ENCODE measurements around the gene AVPR1B.

The AVPR1B gene, protein sequence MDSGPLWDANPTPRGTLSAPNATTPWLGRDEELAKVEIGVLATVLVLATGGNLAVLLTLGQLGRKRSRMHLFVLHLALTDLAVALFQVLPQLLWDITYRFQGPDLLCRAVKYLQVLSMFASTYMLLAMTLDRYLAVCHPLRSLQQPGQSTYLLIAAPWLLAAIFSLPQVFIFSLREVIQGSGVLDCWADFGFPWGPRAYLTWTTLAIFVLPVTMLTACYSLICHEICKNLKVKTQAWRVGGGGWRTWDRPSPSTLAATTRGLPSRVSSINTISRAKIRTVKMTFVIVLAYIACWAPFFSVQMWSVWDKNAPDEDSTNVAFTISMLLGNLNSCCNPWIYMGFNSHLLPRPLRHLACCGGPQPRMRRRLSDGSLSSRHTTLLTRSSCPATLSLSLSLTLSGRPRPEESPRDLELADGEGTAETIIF

DNA sequence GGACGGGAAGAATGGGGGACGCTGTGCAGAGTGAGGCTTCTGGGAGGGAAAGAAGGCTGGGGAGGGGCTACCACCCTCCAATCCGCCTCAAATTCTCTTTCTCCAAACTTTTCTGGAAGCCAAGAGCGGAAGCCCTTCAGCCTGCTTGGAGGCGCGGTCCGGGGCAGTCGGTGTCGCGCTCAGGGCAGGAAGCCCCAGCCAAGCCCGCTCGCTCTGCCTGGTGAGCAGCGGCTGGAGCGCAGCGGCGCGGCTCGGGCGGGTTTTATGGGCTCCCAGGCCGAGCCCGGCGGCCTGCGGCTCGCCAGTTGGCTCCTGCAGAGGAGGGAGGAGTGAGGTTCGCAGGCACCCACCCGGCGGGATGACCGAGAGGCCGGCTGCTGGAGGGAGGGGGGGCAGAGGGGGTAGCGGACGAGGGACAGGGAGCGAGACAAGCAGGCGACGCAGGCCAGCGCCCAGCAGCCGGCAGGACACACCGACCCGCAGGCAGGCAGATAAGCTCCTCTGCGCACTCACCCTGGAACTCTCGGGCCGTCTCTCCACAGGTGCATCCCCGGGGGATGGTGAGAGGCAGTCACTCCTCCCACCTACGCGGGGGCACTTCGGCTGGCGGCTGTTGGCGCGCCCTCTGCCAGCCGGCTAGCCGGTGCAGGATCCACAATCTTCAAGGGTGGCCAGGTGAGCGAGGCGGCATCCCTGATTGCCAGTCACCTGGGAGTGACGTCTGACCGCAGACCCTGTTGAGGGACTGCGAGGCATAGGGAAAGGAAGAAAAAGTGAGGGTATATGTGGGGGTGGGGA, at the start of gene AVPR1B:
TSS of gene AVPR1B (minus strand) at position 238 of the 798 bp plus-strand sequence. CDS start 498 bp downstream, outside the sequence.
- no peak for DNase-seq

DNA sequence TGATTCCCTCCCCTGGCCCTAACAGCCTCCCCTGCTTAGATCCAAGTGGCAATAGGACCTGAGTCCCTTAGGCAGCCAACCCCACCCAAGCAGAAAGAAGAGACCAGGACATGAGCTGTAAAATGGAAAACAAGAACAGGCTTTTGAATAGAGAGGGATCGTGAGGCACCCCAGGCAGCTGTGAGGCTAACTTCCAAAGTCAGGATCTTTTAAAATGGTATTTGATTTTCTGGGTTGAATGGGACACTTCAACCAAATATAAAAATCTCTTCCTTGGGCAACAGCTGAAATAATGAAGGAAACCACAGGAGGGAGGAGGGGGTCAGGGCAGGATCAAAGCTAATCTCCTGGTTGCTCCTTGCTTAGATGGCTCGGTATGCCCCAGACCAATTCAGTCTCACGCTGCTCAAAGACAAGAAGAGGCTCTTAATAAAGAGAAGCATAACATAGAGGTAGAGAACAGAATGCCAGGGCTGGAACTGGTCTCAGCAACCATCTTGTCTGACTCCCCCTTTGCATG, 28.6 kb upstream of the AVPR1B start:
- no peak for DNase-seq

DNA sequence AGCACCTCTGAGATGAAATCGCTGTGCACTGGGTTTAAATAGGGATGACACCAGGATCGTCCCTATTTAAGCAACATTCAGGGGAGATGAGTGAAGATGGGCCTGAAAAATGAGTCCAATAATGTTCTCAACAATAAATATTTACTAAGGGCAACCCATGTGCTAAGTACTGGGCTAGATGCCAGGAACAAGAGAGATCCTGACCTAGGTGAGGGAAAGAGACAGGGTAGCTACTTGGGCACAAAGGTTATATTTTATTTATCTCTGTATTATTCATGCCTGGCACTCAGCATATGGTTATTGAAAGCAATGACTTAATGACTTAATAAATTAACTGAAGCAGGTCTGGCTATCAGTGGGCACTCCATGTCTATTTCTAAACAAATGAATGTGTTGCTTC, 27.4 kb upstream of the AVPR1B start:
- no peak for DNase-seq

DNA sequence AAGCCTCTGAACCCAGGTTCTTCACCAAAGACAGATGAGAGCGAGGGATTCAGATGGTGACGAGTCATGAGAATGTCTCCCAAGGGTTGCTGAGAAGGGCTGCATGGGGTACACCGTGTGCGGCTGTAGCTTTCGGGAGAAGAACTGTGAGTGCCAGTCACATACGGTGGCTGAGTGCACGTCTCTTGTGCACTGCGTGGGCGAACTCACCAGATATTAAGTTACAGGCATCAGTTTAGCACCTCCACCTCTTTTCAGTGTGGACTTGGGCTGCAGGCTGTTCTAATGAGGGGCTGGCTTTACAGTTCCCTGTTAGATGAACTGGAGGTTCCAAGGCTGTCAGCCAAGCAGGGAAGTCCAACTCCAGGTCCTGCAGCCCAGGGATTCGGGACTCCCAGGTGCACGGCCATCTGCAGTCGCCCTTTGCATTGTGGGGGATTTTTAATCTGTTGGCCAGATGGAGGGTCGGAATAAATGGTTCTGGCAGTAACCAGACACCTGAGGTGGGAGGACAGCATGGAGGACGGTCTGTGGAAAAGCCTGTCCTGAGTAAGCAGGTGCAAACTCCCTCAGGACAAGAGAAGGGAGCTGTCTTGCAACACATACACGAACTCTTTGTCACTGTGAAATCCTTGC, 26.5 kb upstream of the AVPR1B start:
- DNase-seq: no peak

DNA sequence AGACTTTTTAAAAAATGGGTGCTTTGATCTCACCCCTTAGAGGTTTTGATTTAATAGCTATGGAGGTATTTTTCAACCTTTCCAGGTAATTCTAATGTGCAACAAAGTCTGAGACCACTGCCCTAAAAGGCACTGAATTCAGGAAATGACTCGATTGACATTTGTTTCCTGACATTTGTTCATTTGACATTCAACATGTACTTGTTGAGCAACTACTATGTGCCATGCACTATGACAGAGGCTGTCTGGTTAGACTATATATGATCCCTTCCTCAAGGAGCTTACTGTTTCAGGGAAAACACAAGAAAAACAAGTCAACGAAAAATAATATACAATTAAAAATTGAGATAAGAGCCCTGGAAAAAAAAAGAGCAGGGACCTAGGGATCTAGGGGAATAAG, 25.6 kb upstream of the AVPR1B start:
- no peak for DNase-seq

DNA sequence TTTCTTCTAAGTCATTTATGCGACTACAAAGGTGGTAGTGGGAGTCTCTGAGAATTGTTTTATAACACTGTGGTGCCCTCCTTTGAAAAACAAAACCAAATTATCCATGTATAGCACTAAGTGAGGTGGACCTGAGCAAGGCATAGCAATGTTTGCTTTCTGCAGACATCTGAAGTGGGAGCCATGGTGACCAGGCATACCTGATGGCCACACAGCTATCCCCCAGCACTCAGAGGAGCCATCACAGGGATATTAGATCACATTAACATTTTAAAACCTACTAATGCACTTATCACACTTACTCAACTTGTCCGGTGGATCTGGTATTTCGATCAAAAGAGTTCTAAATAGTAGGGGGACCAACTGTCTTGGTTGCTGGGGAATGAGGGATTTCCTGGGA, 24.8 kb upstream of the AVPR1B start:
- DNase-seq: no peak

DNA sequence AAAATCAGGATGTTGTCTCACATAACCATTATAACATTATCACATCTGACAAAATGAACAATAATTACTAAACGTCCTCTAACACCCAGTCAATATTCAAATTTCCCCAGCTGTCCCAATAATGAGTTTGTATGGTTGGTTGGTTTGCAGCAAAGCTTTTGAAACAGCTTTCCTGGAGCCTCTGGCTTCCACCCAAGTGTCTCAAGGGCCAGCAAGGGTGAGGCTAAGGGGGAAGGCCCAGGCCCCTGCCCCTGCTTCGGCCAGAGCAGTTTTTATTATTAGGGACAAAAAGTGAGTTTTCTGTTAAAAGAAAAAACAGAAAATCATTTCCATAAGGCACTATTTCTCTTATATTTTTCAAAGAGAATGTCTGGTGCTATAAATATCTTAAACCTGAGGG, 19.1 kb upstream of the AVPR1B start:
- DNase-seq: no peak

DNA sequence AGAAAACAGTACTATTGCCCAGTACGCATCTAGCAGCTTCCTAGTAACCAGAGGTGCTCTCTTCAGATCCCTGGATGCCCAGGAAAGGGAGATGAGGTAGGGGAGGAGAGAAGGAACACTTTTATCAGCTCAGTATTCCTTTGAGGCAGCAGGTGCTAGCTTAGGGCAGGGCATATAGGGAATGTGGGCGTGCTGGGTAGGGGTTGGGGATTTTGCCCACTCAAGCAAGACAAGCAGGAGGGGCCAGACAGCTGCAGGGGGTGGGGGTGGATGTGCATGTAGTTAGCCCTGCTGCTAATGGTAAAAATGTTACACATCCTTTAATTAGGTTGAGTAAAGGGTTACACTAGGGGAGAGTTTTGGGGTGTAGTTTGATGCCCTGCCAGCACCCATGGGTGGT, 18.1 kb upstream of the AVPR1B start:
- no peak for DNase-seq

DNA sequence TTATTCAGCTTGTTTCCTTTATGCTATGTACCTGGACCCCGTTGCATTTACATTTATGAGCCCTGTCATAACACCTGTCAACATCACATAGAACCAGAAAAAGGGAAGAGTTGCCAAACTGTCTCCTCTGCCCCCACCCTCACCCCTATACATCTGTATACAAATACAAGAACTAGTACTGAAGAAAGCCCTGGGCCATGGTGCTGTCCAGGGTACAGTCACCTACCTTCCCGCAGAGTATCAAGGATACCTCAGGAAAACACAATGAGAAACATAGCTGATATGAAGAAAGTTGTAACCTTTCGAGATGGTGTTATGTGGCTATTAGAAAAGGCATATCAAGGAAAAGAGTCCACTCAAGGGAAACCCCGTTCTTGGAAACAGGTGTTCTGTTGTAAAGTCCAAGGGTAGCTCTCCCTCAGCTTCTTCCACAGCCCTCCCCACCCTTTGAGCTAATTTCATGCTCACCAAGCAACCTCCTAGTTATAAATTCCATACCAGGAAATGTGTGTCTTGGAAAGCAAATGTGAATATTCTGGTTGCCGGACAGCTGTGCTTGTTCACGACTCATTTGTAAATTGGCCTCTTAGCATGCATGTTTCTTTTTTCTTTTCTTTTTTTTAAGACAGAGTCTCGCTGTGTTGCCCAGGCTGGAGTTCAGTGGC, 16.7 kb upstream of the AVPR1B start:
- DNase-seq: no peak

DNA sequence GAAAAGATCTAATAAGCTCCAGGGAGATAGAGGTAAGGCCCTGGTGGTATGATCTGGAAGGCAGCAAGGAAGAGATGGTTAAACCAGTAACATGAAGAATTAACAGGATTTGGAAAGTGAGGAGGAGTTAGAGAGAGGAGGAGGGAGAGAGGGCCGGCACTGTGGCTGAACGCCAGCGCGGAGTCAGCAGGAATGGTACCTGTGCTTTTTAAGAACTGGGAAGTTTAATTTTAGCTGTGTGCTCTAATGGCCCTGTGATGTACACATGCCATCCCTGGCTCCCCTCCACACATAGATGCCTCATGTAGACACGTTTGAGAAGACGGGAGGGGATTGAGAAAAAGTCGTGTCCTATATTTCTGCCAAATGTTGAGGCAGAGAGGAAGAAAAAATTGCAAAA, 13.8 kb upstream of the AVPR1B start:
- DNase-seq: no peak

DNA sequence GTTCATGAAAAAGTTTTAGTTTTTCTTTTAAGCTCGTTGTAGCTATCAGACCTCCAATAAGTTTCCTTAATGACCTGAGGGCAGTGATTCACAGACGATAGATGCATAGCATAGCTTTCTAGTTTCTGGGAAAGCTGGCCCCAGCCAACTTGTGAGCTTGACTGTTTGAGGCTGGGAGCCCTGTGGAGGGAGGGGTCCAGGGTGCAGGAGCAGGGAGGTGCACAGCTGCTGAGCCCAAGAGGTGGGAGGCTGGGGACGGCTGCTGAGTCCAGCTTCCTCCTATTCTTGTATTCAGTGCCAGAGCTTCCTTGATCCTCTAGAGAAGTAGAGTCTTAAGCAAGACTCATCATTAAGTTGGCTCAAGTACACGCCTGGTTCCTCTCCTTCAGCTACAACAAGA, 11.0 kb upstream of the AVPR1B start:
- DNase-seq: no peak

DNA sequence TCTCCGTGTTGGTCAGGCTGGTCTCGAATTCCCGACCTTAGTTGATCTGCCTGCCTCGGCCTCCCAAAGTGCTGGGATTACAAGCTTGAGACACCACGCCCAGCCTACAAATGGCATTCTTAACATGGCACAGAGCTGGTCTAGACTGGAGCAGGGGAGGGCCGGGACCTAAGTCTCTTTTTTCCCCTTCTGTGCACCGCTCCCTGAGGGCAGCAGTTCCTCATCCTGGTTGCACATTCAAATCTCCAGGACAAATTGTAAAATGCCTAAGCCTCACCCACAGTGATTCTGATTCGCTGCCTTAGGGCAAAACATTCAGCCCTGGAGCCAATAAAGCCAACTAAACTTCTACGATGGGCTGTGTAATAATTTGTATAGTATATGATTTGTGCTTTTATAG, 10.1 kb upstream of the AVPR1B start:
- DNase-seq: no peak

DNA sequence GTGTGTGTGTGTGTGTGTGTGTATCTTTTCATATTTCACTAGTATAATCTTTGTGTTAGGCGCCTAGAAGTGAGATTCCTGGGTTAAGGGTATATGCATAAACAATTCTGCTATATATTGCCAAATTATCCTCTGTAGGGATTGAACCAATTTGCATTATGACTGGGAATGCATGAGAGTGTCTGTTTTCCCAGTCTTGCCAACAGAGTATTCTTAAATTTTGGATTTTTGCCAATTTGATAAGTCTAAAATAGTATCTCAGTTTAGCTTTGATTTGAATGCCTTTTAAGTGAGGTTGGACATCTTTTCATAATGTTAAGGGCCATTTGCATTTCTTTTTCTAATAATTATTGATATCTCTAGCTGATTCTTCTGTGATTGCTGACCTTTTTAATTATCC, 8.2 kb upstream of the AVPR1B start:
- no peak for DNase-seq

DNA sequence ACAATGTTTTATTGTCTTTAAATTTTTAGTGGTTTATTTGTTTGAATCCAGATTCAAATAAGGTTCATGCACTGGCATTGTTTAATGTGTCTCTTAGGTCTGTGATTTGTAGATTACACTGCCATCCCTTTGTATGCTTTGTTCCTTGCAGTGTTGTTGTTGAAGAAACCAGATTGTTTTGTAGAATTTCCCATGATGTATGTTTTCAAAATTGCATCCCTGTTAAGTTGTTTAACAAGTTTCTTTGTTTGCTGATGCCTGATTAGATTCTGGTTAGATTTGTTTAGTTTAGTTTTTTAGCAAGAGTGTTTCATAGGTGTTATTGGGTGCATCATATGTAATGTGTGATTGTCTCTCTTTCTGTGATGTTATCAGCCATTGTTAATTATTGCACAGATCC, 5.5 kb upstream of the AVPR1B start:
- no peak for DNase-seq

DNA sequence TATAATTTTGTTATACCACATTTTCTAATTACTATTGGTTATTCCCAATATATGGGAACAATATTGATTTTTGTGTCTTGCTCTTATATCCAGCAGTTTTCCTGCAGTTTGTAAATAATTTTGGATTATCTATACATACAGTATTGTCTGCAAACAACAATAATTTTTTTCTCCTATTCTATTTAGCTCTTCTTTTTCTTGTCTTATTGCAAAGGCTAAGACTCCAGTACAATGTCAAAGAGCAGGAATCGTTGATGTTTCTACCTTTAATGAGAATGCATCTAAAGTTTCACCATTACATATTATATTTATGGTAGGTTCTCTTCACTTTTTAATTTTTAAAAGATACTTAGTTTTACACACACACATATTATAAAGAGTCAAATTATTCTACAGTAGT, 4.1 kb upstream of the AVPR1B start:
- no peak for DNase-seq

DNA sequence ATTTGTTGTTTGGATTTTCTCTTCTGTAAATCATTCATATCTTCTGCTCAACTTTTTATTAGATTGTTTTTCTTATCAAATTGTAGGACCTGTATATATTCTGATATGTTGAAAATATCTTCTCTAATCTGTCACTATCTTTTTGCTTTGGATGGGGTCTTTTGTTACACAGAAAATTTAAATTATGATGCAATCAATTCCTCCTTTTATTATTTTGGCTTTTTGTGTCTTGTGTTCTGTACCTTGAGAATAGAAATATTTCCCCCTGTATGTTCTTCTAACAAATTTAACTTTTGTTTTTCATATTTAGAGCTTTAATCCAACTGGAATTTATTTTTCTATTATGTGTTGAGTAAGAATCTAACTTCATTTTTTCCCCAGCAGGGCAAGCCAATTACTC, 3.2 kb upstream of the AVPR1B start:
- no peak for DNase-seq

DNA sequence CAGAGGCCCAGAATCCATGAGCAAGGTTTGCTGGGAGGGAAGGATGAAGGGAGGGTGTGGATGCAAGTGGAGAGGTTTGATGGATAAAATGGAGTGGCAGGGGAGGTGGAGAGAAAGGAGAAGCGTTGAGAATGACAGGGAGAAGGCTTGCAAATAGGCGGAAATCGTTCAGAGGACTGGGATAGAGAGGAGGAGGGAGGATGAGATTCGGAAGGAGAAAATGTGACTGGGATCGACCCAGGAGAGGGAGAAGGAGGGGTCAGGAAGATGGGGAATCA, 376 bp downstream of the AVPR1B start:
- no peak for DNase-seq

DNA sequence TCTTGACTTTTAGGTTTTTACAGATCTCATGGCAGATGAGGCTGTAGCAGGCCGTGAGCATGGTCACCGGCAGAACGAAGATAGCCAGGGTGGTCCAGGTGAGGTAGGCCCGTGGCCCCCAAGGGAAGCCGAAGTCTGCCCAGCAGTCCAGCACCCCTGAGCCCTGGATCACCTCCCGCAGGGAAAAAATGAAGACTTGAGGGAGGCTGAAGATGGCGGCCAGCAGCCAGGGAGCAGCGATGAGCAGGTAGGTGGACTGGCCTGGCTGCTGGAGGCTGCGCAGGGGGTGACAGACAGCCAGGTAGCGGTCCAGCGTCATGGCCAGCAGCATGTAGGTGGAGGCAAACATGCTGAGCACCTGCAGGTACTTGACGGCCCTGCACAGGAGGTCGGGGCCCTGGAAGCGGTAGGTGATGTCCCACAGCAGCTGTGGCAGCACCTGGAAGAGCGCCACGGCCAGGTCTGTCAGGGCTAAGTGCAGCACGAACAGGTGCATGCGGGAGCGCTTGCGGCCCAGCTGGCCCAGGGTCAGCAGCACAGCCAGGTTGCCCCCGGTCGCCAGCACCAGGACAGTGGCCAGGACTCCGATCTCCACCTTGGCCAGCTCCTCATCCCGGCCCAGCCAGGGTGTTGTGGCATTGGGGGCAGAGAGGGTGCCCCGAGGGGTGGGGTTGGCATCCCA, 856 bp downstream of the AVPR1B start:
- DNase-seq: no peak

DNA sequence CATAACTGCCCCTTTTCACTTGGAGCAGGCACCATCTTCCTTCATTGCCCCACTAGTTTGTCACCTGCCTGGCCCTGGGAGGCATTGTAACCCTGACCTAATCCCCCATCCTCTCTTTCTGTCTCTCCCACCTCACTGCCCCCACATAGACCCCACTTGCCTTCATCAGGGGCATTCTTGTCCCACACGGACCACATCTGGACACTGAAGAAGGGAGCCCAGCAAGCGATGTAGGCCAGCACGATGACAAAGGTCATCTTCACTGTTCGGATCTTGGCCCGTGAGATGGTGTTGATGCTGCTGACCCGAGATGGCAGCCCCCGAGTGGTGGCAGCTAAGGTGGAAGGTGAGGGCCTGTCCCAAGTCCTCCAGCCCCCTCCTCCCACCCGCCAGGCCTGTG, 1.4 kb downstream of the AVPR1B start:
- DNase-seq: no peak

DNA sequence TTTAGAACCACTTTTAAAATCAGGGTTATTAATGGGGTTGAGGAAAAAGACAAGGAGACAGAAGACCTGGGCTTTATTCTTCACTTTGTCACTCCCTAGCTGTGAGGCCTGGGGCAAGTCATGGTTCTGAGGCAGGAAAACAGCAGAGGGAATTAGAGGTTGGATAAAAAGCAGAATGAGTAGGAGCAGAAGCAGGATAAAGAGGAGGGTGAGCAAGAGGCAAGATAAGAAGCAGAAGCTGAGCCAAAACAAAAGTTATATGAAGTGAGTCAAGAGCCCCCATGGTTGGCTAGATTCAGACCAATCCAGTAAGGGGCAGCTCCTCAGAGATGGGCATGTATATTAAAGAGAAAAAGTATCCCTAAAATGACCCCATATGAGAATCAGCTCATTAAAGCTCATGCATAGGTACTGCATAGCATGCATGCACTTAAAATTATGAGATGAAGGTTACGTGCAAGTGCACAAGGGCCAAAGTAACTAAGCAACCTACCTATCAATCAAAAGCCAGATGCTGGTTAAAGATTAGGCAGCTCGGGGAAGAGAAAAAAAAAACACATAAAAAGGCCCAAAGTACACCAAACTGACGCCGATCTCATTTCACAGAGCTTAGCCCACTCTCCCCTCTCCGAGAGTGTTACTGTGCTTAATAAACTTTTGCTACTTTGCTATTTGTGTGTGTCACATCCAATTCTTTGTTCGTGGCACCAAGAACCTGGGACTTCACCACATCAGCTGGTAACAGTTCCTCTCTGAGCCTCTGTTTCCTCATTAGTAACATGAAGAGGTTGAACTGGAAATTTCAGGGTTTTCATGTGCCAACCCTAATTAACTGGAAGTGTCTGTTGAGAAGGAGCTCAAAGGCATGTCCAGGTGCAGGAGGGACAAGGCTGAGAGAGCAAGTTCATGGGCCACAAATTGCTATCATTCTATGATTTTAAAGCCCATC, 2.2 kb downstream of the AVPR1B start:
- DNase-seq: no peak

DNA sequence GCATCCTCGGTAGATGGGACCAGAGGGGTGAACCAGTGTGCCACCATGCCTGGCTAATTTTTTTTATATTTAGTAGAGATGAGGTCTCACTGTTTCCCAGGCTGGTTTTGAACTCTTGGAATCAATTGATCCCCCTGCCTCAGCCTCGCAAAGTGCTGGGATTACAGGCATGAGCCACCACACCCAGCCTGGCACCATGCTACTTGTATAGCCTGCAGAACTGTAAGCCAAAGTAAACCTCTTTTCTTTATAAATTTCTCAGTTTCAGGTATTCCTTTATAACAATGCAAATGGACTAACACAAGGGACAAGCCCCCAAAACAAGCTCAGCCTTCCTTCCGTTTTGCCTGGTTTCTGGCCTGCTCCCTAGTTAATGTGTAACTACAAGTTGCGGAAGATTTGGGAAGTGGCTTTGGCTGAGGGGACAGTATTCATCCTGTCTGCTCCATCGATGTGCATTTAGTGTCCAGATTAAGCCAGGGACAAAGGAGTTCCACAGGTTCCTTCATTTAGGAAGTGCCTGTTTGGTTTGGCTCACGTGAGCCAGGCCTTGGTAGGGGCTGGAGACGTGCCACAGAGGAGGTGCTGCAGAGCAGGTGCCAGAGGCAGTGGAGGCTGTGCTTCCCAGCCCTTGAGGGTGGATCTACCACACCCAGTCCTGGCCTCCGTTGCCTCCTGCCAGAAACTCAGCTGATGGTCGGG, 4.4 kb downstream of the AVPR1B start:
- no peak for DNase-seq
